ENCODE results near the gene LRRC4C. TPM values are rescaled to one million over a fixed set of nuclear protein-coding genes. Genes with fewer than 3 reads are reported as not detected.

LRRC4C gene
- total RNA-seq, 2 donors from 2014 or later = 2.7 to 2.8 TPM

GRCh38 chr11:40407355-40407754 is 1052.1 kb downstream of the LRRC4C start:
- H3K36me3 ChIP-seq = no peaks in the 10 kb centered on the region
- H3K27ac ChIP-seq = no peak overlapping the region
- H3K4me3 ChIP-seq = no peak overlapping the region
- DNase-seq (ENCODE audit: low spot score) = no peak
- no peaks in the 10 kb centered on the region for H3K9me3 ChIP-seq
- no peak for TF ChIP-seq CTCF (IDR thresholded peaks at IDR 0.05)
- H3K27me3 ChIP-seq = no peaks in the 10 kb centered on the region
- H3K4me1 ChIP-seq = no peaks in the 10 kb centered on the region

- Histone ChIP-seq H3K36me3 (no peaks in the 10 kb centered on the region), H3K27me3 (no peaks in the 10 kb centered on the region), H3K4me1 (no peaks in the 10 kb centered on the region), H3K4me3 (no peak overlapping the region), H3K27ac (no peak overlapping the region), H3K9me3 (no peaks in the 10 kb centered on the region)
- TF ChIP-seq CTCF (IDR thresholded peaks at IDR 0.05) = no peak
- DNase-seq (ENCODE audit: low spot score) = no peak
These were observed 1053.8 kb downstream of the LRRC4C start for GRCh38 chr11:40405614-40406013.

GRCh38 chr11:40403321-40403720 is 1056.1 kb downstream of the LRRC4C start:
- TF ChIP-seq CTCF (IDR thresholded peaks at IDR 0.05) = no peak
- Histone ChIP-seq H3K27me3 (no peaks in the 10 kb centered on the region), H3K36me3 (no peaks in the 10 kb centered on the region), H3K27ac (no peak overlapping the region), H3K4me3 (no peak overlapping the region), H3K9me3 (no peaks in the 10 kb centered on the region), H3K4me1 (no peaks in the 10 kb centered on the region)
- no peak for DNase-seq (ENCODE audit: low spot score)

GRCh38 chr11:40401132-40401853 is 1058.2 kb downstream of the LRRC4C start:
- Histone ChIP-seq H3K9me3 (no peaks in the 10 kb centered on the region), H3K27ac (no peak overlapping the region), H3K36me3 (no peaks in the 10 kb centered on the region), H3K27me3 (no peaks in the 10 kb centered on the region), H3K4me3 (no peak overlapping the region), H3K4me1 (no peaks in the 10 kb centered on the region)
- no peak for TF ChIP-seq CTCF (IDR thresholded peaks at IDR 0.05)
- DNase-seq (ENCODE audit: low spot score) = no peak

- TF ChIP-seq CTCF (IDR thresholded peaks at IDR 0.05) = no peak
- Histone ChIP-seq H3K4me3 (no peak overlapping the region), H3K27me3 (no peaks in the 10 kb centered on the region), H3K27ac (no peak overlapping the region), H3K4me1 (no peaks in the 10 kb centered on the region), H3K36me3 (no peaks in the 10 kb centered on the region), H3K9me3 (no peaks in the 10 kb centered on the region)
- no peak for DNase-seq (ENCODE audit: low spot score)
These were observed 1062.3 kb downstream of the LRRC4C start for GRCh38 chr11:40397141-40397540.

GRCh38 chr11:40393511-40393910 is 1065.9 kb downstream of the LRRC4C start:
- no peak for TF ChIP-seq CTCF (IDR thresholded peaks at IDR 0.05)
- no peak overlapping the region for H3K27ac ChIP-seq

More at GRCh38 chr11:40393511-40393910, 1065.9 kb downstream of the LRRC4C start:
- no peaks in the 10 kb centered on the region for H3K4me1 ChIP-seq
- H3K36me3 ChIP-seq = no peaks in the 10 kb centered on the region
- H3K4me3 ChIP-seq = no peak overlapping the region
- no peaks in the 10 kb centered on the region for H3K9me3 ChIP-seq
- no peaks in the 10 kb centered on the region for H3K27me3 ChIP-seq
- DNase-seq (ENCODE audit: low spot score) = no peak

Data from right atrium auricular region (tissue), 2 donors.